BLaER1 (cell line): ENCODE data around the gene SPACDR.
"Not testable (repeated sequence)": the region's sequence is repeated elsewhere in the genome, so short reads cannot be mapped to it uniquely, and the experiment has no call there.

ENCODE experiments used
- H3K27ac ChIP-seq: shearing (Covaris generic); formaldehyde crosslinking; 2 replicates; pipeline ENCODE4 v1.8.1; 2022
- H3K27me3 ChIP-seq: shearing (Covaris generic); formaldehyde crosslinking; 2 replicates; pipeline ENCODE4 v1.8.1; 2022
- H3K36me3 ChIP-seq: shearing (Covaris generic); formaldehyde crosslinking; 2 replicates; pipeline ENCODE4 v1.8.1; 2022
- H3K4me1 ChIP-seq: shearing (Covaris generic); formaldehyde crosslinking; 2 replicates; pipeline ENCODE4 v1.8.1; 2022
- H3K4me2 ChIP-seq: shearing (Covaris generic); formaldehyde crosslinking; 2 replicates; pipeline ENCODE4 v1.8.1; 2022
- H3K4me3 ChIP-seq: shearing (Covaris generic); formaldehyde crosslinking; 2 replicates; pipeline ENCODE4 v1.8.1; 2022
- H3K9ac ChIP-seq: shearing (Covaris generic); formaldehyde crosslinking; 2 replicates; pipeline ENCODE4 v1.8.1; 2022
- H3K9me3 ChIP-seq: shearing (Covaris generic); formaldehyde crosslinking; 2 replicates; pipeline ENCODE4 v1.8.1; 2022
- H4K20me1 ChIP-seq: shearing (Covaris generic); formaldehyde crosslinking; 2 replicates; pipeline ENCODE4 v1.8.1; 2022
- Cebpa-rat ChIP-seq: shearing (Covaris generic); IDR thresholded peaks from 2 replicates; pipeline ENCODE4 v1.8.1; 2022

Gene SPACDR, protein sequence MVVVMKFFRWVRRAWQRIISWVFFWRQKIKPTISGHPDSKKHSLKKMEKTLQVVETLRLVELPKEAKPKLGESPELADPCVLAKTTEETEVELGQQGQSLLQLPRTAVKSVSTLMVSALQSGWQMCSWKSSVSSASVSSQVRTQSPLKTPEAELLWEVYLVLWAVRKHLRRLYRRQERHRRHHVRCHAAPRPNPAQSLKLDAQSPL

DNA sequence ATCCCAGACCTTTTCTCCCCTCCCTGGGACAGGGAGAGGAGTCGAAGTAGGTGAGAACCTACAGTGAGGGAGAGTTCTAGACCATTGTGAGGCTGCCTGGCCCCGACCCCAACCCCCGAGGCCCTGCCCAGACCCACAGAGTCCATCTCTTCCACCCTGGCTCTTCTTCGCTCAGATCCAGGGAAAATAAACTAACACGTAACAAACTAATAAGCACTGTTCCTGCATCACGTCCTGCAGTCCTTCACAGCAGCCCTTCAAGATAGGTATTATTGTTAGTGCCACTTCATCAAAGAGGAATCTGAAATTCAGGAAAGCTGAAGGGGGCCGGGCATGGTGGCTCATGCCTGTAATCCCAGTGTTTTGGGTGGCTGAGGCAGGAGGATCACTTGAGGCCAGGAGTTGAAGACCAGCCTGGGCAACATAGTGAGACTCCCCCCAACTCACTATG is at the start of gene SPACDR:
TSS of gene SPACDR (minus strand) at position 51 of the 451 bp plus-strand sequence. CDS start 235 bp downstream, outside the sequence.
- Histone ChIP-seq H3K9ac (peak within 1 kb of the TSS; percentile 45; the same call in 1 of the 2 replicates), H4K20me1 (peaks cover 44% of the 10 kb centered on the region), H3K27ac (peak within 1 kb of the TSS; percentile 43; the same call in 1 of the 2 replicates), H3K4me2 (peak within 1 kb of the TSS; percentile 50; the same call in 1 of the 2 replicates), H3K9me3 (no peaks in the 10 kb centered on the region), H3K27me3 (no peaks in the 10 kb centered on the region), H3K36me3 (peaks cover 88% of the 10 kb centered on the region), H3K4me3 (no peak within 1 kb of the TSS), H3K4me1 (peaks cover 45% of the 10 kb centered on the region)
- TF ChIP-seq Cebpa-rat, result no peak

DNA sequence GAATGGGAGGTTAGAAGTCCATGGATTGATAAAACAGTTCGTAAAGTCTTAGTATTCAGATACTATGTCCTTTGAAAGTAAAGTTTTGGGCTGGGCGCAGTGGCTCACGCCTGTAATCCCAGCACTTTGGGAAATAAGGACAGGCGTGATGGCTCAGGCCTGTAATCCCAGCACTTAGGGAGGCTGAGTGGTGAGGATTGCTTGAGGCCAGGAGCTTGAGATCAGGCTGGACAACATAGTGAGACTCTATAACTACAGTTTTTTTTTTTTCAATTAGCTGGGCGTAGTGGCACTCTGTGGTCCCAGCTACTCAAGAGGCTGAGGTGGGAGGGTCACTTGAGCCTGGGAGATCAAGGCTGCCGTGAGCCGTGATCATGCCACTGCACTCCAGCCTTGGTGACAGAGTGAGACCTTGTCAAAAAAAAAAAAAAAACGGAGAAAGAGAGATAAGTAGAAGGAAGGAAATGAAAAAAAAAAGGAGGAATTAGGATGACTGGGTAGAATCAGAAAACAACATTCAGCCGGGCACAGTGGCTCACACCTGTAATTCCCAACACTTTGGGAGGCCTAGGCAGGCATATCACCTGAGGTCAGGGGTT is 49.3 kb upstream of the SPACDR start:
- Histone ChIP-seq H3K4me1 (peaks cover 22% of the 10 kb centered on the region), H3K9ac (no peak overlapping the region), H3K36me3 (no peaks in the 10 kb centered on the region), H3K4me2 (no peak overlapping the region), H3K27me3 (no peaks in the 10 kb centered on the region), H3K9me3 (no peaks in the 10 kb centered on the region), H3K27ac (no peak overlapping the region), H4K20me1 (no peaks in the 10 kb centered on the region), H3K4me3 (no peak overlapping the region)
- no peak for TF ChIP-seq Cebpa-rat

DNA sequence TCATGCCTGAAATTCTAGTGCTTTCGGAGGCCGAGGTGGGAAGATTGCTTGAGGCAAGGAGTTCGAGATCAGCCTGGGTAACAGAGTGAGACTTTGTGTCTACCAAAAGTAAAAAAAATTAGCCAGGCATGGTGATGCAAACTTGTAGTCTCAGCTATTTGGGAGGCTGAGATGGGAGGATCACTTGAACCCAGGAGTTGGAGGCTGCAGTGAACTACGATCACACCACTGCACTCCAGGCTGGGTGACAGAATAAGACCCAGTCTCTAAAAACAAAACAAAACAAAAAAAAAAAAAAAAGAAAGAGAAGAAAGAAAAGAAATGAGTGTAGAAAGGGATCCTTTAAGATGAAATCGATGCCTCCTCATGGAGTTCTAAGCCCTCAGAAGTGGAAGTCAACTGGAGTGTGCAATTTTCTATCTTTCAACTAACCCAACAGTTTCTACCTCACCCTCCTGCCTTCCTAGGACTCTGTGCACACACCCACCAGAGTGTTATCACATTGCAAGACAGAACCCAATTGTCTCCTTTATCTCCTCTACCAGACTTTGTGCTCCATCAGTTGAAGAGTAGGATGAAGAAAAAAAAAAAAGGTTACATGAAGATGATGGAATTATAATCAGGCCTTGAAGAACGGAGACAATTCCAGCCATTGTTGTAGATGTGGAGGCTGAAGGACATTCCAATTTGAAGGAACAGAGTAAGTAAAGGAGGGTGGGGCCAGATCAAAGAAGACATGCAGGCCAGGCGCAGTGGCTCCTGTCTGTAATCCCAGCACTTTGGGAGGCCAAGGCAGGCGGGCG is 46.6 kb upstream of the SPACDR start:
- Histone ChIP-seq H3K4me2 (no peak overlapping the region), H3K9ac (no peak overlapping the region), H3K9me3 (no peaks in the 10 kb centered on the region), H3K27ac (no peak overlapping the region), H3K4me3 (no peak overlapping the region), H4K20me1 (no peaks in the 10 kb centered on the region), H3K27me3 (no peaks in the 10 kb centered on the region), H3K36me3 (no peaks in the 10 kb centered on the region), H3K4me1 (peaks cover 8% of the 10 kb centered on the region)
- no peak for TF ChIP-seq Cebpa-rat

DNA sequence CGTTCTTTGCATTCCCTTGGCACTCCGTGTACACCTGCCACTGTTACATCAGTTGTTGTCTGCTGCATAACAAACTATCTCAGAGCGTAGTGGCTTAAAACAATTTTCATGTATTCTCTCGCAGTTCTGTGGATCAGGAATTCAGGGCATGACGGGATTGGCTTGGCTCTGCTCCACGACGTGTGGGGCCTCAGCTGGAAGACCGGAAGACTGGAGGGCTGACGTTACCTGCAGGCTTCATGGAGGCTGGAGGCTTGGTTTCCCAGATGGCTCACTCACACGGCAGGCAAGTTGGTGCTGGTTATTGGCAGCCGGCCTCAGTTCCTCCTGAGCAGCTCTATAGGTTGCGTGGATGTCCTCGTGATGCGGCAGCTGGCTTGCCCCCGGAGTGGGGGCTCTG is 45.2 kb upstream of the SPACDR start:
- Histone ChIP-seq H3K36me3 (no peaks in the 10 kb centered on the region), H3K27ac (no peak overlapping the region), H3K27me3 (no peaks in the 10 kb centered on the region), H3K4me3 (no peak overlapping the region), H3K9ac (no peak overlapping the region), H3K9me3 (no peaks in the 10 kb centered on the region), H3K4me1 (no peaks in the 10 kb centered on the region), H3K4me2 (no peak overlapping the region), H4K20me1 (no peaks in the 10 kb centered on the region)
- no peak for TF ChIP-seq Cebpa-rat

DNA sequence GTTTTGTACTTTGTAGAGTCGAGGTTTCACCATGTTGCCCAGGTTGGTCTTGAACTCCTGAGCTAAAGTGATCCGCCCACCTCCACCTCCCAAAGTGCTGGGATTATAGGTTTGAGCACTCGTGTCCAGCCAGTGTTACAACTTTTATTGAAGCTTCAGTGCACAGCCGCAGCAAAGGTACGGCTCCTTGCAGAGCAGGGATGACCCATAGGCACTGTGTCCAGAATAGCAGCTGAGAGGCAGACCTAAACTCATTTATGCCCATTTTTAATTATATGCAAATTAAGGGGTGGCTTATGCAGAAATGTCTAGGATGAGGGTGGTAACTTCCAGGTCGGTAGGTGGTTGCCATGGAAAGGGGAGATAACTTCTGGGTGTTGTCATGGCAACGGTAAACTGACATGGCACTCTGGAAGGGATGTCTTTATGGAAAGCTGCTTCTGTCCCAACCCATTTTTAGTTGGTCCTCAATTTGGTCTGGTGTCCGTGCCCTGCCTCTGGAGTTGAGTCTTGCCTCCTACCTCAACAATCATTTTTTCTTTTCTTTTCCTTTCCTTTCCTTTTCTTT is 42.4 kb upstream of the SPACDR start:
- no peak overlapping the region for H3K9ac ChIP-seq
- no peak overlapping the region for H3K4me3 ChIP-seq
- H4K20me1 ChIP-seq, result no peaks in the 10 kb centered on the region
- no peaks in the 10 kb centered on the region for H3K9me3 ChIP-seq
- no peaks in the 10 kb centered on the region for H3K36me3 ChIP-seq
- no peak for TF ChIP-seq Cebpa-rat
- no peak overlapping the region for H3K27ac ChIP-seq
- no peaks in the 10 kb centered on the region for H3K27me3 ChIP-seq
- H3K4me2 ChIP-seq, result no peak overlapping the region
- H3K4me1 ChIP-seq, result no peaks in the 10 kb centered on the region

DNA sequence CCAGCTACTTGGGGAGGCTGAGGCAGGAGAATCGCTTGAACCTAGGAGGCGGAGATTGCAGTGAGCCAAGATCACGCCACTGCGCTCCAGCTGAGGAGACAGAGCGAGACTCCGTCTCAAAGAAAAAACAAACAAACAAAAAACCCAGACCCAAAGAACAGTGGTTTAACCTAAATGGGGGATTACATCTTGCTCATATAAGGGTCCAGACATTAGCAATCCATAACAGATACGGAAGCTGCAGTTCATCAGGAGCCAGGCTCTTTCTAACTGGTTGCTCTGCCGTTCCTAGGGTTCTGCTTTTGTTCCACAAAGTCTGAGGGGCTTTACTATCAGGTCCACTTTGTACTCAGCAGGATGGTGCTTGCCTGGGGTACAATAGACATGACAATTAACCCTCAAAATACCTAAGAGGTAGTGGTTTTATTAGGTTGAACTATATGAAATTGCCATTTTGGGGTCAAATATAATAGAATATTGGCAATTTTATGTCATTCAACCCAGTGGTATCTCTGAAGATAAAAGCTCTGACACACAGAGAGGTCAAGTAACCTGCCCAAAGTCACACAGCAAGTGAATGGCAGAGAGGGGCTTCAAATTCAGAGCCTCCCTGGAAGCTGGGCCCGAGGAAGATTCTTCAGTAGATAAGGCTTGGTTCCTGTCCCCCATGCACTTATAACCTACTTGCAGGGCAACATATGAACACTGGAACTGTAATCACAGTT is 41.0 kb upstream of the SPACDR start:
- Histone ChIP-seq H3K27me3 (no peaks in the 10 kb centered on the region), H3K27ac (no peak overlapping the region), H3K4me3 (no peak overlapping the region), H3K9ac (no peak overlapping the region), H3K4me2 (no peak overlapping the region), H4K20me1 (no peaks in the 10 kb centered on the region), H3K9me3 (no peaks in the 10 kb centered on the region), H3K36me3 (no peaks in the 10 kb centered on the region), H3K4me1 (no peaks in the 10 kb centered on the region)
- no peak for TF ChIP-seq Cebpa-rat

DNA sequence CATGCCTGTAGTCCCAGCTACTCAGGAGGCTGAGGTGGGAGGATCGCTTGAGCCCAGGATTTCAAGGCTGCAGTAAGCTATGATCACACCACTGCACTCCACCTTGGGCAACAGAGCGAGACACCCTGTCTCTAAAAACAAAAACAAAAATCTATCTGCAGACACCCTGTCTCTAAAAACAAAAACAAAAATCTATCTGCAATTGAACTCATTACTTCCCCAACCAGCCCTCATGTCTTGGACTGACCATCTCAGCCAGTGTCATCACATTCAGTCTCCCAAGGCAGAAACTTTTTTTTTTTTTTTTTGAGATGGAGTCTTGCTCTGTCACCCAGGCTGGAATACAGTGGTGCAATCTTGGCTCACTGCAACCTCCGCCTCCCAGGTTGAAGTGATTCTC is 40.0 kb upstream of the SPACDR start:
- H3K4me2 ChIP-seq, H4K20me1 ChIP-seq, H3K4me3 ChIP-seq, H3K9me3 ChIP-seq, H3K27me3 ChIP-seq, H3K9ac ChIP-seq, H3K27ac ChIP-seq, H3K4me1 ChIP-seq, H3K36me3 ChIP-seq: not testable (repeated sequence)

DNA sequence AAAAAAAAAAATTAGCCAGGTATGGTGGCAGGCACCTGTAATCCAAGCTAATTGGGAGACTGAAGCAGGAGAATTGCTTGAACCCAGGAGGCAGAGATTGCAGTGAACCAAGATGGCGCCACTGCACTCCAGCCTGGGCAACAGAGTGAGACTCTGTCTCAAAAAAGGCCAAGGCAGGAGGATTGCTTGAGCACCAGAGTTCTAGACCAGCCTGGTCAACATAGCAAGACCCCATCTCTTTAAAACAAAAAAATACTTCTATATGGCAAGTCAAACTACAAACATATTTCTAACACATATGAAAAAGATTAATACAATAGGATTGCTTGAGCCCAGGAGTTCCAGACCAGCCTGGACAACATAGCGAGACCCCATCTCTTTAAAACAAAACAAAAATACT is 36.7 kb upstream of the SPACDR start:
- not testable (repeated sequence) for H3K4me3 ChIP-seq, H3K4me1 ChIP-seq, H3K27ac ChIP-seq, H4K20me1 ChIP-seq, H3K9ac ChIP-seq, H3K4me2 ChIP-seq, H3K9me3 ChIP-seq, H3K27me3 ChIP-seq, H3K36me3 ChIP-seq

DNA sequence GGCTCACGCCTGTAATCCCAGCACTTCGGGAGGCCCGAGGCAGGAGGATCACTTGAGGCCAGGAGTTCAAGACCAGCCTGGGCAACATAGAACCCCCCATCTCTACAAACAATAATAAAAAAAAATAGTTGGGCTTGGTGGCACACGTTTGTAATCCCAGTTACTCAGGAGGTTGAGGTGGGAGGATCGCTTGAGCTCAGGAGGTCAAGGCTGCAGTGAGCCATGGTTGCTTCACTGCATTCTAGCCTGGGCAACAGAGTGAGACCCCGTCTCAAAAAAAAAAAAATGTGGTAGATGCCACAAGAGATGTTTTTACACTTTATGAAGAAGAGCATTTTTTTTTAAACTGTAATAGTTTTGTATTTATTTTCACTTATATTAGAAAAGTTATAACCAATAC is 32.4 kb upstream of the SPACDR start:
- H3K9ac ChIP-seq, result no peak overlapping the region
- peaks cover 9% of the 10 kb centered on the region; the same call in 1 of the 2 replicates for H3K27me3 ChIP-seq
- no peak overlapping the region for H3K4me3 ChIP-seq
- H3K9me3 ChIP-seq, result no peaks in the 10 kb centered on the region
- no peaks in the 10 kb centered on the region for H3K36me3 ChIP-seq
- TF ChIP-seq Cebpa-rat, result no peak
- no peaks in the 10 kb centered on the region for H4K20me1 ChIP-seq
- peaks cover 24% of the 10 kb centered on the region for H3K4me1 ChIP-seq
- H3K27ac ChIP-seq, result no peak overlapping the region
- no peak overlapping the region for H3K4me2 ChIP-seq
